Measurements from ENCODE around the gene MAPK10.
"Not testable (repeated sequence)": the region's sequence is repeated elsewhere in the genome, so short reads cannot be mapped to it uniquely, and the experiment has no call there.

The MAPK10 gene

DNA sequence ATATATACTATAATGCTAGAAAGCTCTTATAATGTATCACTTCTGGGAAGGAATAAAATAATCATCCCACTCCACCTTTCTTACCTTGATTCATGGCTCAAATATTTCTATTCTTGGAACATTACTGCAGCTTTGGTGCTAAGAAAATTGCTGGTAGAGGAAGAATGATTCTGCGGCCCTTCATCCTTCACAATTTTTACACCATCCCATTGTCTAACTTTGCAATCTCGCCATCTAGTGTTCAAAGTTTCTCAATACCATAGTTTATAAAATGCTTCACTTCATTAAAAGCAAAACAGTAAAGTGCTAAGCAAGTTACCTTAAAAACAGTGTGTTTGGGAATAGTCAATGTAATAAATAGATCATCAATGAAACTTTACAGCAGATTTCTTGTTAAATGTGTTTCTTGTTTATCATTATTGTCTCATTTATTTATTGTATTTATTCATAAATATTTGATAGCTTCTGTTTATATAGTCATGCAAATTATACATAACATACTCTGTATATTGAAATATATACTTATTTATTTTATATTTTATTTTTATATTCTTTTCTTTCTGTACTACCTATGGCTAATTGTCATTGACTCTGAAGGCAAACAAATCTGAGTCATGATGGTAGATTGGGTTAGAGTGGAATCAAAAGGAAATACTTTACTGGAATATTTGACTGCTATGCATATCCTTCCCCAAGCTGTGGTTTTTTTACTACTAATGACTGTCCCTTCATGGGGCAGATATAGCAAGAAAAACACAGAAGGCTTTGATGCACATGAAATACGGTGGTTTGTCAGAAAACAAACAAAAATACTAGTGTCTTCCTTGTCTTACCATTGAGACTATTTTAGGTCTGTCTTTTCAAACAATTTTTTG is 390.7 kb downstream of the MAPK10 start:
- ATAC-seq (no peak), DNase-seq (no peak)
- no peaks in the 10 kb centered on the region for H3K36me3 Mint-ChIP-seq (ENCODE audit: low read depth)
- no peaks in the 10 kb centered on the region for H3K27me3 Mint-ChIP-seq
- H3K27ac Mint-ChIP-seq, result no peak overlapping the region
- H3K4me1 Mint-ChIP-seq, result no peaks in the 10 kb centered on the region
- H3K4me3 Mint-ChIP-seq, result no peak overlapping the region
- H3K9me3 Mint-ChIP-seq, result peaks cover 2% of the 10 kb centered on the region

DNA sequence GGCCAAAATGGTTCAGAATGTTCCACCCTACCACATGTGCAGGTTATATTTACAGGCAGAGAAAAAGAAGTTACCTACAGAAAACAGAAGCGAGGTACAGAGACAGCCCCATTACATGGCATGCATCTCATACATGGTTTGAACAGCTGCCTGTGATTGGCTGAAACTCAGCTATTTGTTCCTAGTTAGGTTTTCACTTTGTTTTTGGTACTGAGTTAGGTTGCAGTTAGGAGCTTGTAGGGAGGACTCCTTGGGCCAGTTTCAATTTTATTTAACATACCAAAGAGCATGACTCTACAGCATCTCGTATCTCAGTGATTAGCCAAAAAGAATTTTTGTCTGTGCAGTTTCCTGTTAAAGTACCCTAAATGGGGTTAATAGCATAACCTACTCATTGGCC is 392.0 kb downstream of the MAPK10 start:
- Mint-ChIP-seq H3K4me1 (no peaks in the 10 kb centered on the region), H3K4me3 (no peak overlapping the region), H3K27me3 (no peaks in the 10 kb centered on the region), H3K27ac (no peak overlapping the region), H3K36me3 (ENCODE audit: low read depth) (no peaks in the 10 kb centered on the region), H3K9me3 (peaks cover 4% of the 10 kb centered on the region)
- no peak for DNase-seq
- ATAC-seq, result no peak

DNA sequence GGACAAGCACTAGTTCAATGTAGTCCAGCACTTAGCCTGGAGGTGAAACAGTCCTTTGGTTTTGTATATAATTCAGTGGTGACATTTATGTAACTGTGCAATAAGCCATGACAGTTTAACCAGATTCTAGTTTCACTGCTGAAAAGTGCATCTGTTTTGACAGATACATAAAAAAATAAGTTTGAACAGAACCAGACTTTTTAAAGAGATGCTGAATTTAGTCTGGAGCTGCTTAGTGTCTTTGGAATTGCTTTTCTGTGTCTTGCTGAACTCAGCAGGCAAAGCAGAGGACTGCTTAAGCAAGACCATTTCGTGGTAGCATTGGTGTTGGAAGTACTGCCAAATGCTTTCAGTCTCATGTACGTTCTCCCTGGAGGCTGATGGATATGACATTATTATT is 393.5 kb downstream of the MAPK10 start:
- Mint-ChIP-seq H3K4me3 (no peak overlapping the region), H3K4me1 (no peaks in the 10 kb centered on the region), H3K27ac (no peak overlapping the region), H3K36me3 (ENCODE audit: low read depth) (no peaks in the 10 kb centered on the region), H3K27me3 (no peaks in the 10 kb centered on the region), H3K9me3 (peaks cover 4% of the 10 kb centered on the region)
- no peak for DNase-seq
- ATAC-seq, result no peak

DNA sequence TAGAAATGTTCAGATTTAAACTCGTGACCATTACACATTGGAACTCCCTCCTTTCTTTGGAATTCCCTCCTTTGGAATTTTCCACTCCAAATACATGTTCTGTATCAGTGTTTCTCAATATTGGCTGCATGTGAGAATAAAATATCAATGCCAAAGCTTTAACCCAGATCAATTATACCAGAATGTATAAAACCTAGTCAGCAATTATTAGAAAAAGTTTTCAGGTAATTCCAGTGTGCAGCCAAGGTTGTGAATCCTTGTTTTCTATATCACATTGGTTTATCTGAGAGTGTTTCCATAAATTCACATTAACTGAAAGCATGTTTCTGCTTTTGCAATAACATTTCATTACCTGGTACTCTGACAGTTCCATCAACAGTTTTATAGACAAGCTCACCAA is 394.3 kb downstream of the MAPK10 start:
- Mint-ChIP-seq H3K9me3 (peaks cover 4% of the 10 kb centered on the region), H3K4me1 (no peaks in the 10 kb centered on the region), H3K36me3 (ENCODE audit: low read depth) (no peaks in the 10 kb centered on the region), H3K27me3 (no peaks in the 10 kb centered on the region), H3K27ac (no peak overlapping the region), H3K4me3 (no peak overlapping the region)
- ATAC-seq (no peak), DNase-seq (no peak)

DNA sequence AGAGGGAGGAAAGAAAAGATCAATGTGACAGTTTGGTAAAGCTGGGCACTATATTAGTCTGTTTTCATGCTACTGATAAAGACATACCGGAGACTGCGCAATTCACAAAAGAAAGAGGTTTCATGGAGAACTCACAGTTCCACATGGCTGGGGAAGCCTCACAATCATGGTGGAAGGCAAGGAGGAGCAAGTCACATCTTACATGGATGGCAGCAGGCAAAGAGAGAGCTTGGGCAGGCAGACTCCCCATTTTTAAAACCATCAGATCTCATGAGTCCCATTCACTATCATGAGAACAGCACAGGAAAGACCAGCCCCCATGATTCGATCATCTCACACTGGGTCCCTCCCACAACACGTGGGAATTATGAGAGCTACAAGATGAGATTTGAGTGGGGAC is 394.8 kb downstream of the MAPK10 start:
- H3K27ac Mint-ChIP-seq; DNase-seq; ATAC-seq; H3K4me1 Mint-ChIP-seq; H3K9me3 Mint-ChIP-seq; H3K36me3 Mint-ChIP-seq (ENCODE audit: low read depth); H3K27me3 Mint-ChIP-seq; H3K4me3 Mint-ChIP-seq: not testable (repeated sequence)

DNA sequence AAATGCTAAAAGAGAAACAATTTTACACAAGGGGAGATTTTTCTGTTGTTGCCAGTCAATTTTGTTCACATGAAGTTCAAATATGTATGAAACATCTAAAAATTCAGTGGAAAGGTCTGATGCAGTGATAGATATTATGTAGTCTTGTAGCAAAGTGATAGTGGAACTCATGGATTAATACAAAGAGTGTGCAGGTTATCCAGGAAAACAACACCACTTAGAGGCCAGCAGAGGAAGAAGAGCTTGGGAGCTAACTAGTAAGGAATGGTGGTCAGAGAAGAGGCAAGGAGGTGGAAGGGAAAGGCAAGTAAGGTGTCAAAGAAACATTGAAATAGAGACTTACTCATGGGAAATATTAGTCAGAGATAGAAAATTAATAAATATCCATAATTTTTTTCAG is 395.6 kb downstream of the MAPK10 start:
- H3K4me3 Mint-ChIP-seq, result no peak overlapping the region
- ATAC-seq, result no peak
- no peak for DNase-seq
- H3K36me3 Mint-ChIP-seq (ENCODE audit: low read depth), result no peaks in the 10 kb centered on the region
- H3K4me1 Mint-ChIP-seq, result no peaks in the 10 kb centered on the region
- peaks cover 4% of the 10 kb centered on the region for H3K9me3 Mint-ChIP-seq
- no peak overlapping the region for H3K27ac Mint-ChIP-seq
- no peaks in the 10 kb centered on the region for H3K27me3 Mint-ChIP-seq

DNA sequence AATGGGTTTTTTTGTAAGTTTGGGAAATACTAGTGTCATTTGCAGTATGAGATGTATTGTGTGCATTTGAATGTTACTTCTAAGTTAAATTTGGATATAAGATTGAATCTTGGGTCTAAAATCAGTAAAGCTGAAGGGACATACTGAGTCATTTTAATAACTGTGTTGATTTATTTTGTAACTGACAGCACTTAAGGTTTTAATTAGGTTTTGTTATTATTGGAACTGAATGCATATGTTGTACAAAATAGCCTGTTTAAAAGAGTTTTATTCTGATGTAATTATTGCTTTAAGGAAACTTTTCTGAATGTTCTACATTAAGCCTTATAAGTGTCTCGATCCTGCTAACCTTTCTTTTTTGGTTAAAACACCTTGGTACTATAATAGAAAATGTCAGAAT is 396.6 kb downstream of the MAPK10 start:
- H3K27ac Mint-ChIP-seq, result no peak overlapping the region
- ATAC-seq (no peak), DNase-seq (no peak)
- peaks cover 4% of the 10 kb centered on the region for H3K9me3 Mint-ChIP-seq
- no peaks in the 10 kb centered on the region for H3K27me3 Mint-ChIP-seq
- H3K4me1 Mint-ChIP-seq, result no peaks in the 10 kb centered on the region
- H3K36me3 Mint-ChIP-seq (ENCODE audit: low read depth), result no peaks in the 10 kb centered on the region
- no peak overlapping the region for H3K4me3 Mint-ChIP-seq

DNA sequence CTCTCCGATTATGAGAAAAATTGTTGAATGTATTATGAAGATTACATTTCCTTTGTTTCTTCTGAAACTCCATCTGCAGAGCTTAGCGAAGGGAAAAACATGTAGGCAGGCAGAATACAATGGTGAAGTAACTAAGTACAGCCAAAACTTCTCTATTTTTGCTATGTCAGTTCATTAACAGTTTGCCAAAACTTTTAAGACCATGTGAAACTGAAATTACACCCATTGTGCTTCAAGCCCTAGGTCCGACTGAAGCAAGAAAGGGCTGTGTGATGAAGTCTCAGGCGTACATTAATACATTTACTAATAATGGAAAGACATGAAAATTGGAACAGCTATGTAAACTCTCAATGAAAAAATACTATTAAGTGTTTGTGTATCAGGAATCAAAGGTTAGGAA is 398.0 kb downstream of the MAPK10 start:
- no peak for ATAC-seq
- Mint-ChIP-seq H3K36me3 (ENCODE audit: low read depth) (no peaks in the 10 kb centered on the region), H3K9me3 (peaks cover 4% of the 10 kb centered on the region)

DNA sequence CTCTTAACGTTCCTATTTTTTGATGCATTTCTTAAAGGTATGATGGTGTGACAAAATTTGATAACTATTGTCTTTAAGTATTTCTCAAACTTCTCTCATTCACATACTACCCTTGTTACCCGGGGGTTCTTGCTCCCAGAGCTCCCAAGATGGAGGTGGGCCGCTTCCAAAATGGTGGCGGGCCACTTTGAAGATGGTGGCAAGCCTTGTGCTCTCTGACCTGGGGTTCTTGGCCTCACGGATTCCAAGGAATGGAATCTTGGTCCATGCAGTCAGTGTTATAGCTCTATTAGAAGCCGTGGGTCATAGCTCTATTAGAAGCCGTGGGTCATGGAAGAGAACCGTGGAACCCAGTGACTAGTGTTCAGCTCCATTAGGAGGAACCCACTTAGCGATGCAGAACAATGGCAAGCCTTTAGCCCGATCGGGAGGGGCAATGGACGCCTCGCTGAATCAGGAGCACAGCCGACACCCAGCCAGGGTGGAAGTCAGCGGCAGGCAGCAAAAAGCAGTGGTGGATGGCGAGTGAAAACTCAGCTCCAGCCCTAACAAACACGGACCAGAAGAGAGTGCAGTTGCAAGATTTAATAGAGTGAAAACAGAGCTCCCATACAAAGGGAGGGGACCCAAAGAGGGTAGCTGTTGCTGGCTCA is 403.4 kb downstream of the MAPK10 start:
- no peaks in the 10 kb centered on the region for H3K36me3 Mint-ChIP-seq (ENCODE audit: low read depth)
- H3K4me3 Mint-ChIP-seq, result no peak overlapping the region
- H3K9me3 Mint-ChIP-seq, result no peaks in the 10 kb centered on the region
- no peak overlapping the region for H3K27ac Mint-ChIP-seq
- ATAC-seq, result no peak
- DNase-seq, result no peak
- H3K27me3 Mint-ChIP-seq, result no peaks in the 10 kb centered on the region
- H3K4me1 Mint-ChIP-seq, result no peaks in the 10 kb centered on the region

More for the DNA sequence above, 398.0 kb downstream of the MAPK10 start:
- Mint-ChIP-seq H3K27me3 (no peaks in the 10 kb centered on the region), H3K4me3 (no peak overlapping the region), H3K4me1 (no peaks in the 10 kb centered on the region), H3K27ac (no peak overlapping the region)
- DNase-seq, result no peak

DNA sequence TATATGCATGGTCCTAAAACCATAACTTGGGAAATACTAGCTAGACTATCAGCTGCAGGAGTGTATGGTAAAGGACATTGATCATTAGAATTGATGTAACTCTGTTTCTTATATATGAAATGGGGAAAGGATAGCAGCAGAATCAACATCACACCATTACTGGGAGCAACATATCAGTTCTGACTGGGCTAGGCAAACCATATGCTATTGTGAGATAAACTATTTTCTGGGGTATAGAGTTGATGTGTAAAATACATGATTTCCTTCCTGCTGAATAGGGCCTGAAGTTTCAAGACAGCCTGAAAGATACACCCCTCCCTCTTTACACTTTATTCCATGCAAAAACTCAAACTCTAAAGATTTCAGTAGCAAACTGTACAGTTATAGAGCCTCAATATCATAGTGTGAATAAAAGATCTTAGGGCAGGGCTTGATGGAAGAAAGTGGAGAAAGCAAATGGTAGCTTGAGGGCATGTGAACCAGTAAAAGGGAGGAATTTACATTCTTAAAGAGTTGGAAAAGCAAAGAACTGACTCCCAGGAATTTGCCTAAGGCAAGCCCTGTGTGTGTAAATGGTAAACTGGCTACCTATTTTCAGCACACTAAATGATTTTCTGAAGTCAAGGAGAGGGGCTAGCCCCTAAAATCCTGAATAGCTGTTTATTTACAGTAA is 404.1 kb downstream of the MAPK10 start:
- Mint-ChIP-seq H3K4me1 (no peaks in the 10 kb centered on the region), H3K27me3 (no peaks in the 10 kb centered on the region), H3K9me3 (no peaks in the 10 kb centered on the region), H3K36me3 (ENCODE audit: low read depth) (no peaks in the 10 kb centered on the region), H3K27ac (no peak overlapping the region), H3K4me3 (no peak overlapping the region)
- ATAC-seq (no peak), DNase-seq (no peak)

DNA sequence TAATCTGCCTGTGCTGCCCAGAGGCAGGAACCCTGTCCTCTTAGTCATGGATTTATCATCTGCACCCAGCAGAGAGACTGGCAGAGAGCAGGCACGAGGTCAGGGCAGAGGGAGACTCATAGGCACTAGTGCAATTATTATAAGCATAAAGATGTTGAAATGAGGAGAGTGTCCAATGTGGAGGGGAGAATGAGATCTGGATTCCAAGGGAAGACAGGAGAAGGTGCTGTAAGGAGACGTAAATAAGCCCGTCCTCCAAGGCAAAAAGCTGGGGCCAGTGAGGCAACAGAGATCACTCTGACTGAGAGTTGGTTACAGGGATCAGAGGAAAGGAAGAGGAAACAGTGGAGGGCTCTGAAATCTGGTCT is 406.2 kb downstream of the MAPK10 start:
- DNase-seq, result no peak
- Mint-ChIP-seq H3K4me3 (no peak overlapping the region), H3K9me3 (no peaks in the 10 kb centered on the region), H3K27ac (no peak overlapping the region), H3K27me3 (no peaks in the 10 kb centered on the region), H3K36me3 (ENCODE audit: low read depth) (no peaks in the 10 kb centered on the region), H3K4me1 (no peaks in the 10 kb centered on the region)
- no peak for ATAC-seq

DNA sequence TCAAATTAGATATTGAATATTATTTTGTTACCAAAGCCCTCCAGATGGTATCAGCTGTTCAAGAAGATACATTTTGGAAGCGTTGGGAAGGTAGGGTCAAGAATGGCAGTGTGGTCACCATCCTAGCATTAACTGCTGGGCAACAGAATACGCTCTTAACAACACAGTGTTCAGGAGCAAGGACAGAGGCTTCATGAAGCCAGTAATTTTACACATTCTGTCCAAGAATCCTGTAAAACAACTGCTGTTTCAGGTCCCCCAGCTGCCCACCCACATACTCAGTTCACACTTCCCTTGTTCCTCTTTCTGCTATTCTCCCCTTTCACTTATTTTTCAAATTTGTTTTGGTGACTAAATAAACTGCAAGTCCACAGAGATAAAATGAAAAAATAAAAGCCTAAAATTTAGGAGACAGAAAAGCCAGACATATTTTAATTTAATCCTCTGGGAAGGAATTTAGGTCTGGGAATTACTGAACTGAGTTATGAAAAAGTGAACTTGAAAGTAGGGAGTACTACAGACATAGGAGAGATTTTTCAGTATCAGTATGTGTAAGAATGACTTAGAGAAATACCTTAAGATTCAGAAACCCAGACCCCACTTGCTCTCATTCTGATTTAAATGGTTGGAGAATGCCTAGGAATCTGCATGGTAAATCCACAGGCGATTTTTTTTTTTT is 406.7 kb downstream of the MAPK10 start:
- no peak for DNase-seq
- no peak for ATAC-seq
- no peaks in the 10 kb centered on the region for H3K9me3 Mint-ChIP-seq

DNA sequence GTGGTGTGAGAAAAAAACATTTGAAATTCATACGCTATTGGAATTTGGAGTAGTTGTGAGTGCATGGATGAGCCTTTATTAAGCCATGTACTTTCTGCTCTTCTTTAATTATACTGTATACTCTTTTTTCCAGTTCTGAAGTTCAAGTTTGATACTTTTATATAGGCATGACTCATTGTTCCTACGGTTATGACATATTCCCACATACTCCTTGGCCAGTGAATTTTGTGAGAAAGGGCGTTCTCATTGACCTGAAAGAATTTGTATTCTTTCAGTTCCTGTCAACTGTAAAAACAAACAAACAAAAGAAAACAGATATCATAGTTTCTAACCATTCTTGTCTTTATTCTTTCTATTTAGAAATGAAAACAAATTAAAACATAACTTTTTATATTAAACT is 407.3 kb downstream of the MAPK10 start:
- DNase-seq (no peak), ATAC-seq (no peak)
- Mint-ChIP-seq H3K4me1 (no peaks in the 10 kb centered on the region), H3K27me3 (no peaks in the 10 kb centered on the region), H3K4me3 (no peak overlapping the region), H3K9me3 (no peaks in the 10 kb centered on the region), H3K36me3 (ENCODE audit: low read depth) (no peaks in the 10 kb centered on the region), H3K27ac (no peak overlapping the region)

More for the DNA sequence above, 406.7 kb downstream of the MAPK10 start:
- no peaks in the 10 kb centered on the region for H3K4me1 Mint-ChIP-seq
- H3K36me3 Mint-ChIP-seq (ENCODE audit: low read depth), result no peaks in the 10 kb centered on the region
- H3K4me3 Mint-ChIP-seq, result no peak overlapping the region
- H3K27me3 Mint-ChIP-seq, result no peaks in the 10 kb centered on the region
- H3K27ac Mint-ChIP-seq, result no peak overlapping the region

DNA sequence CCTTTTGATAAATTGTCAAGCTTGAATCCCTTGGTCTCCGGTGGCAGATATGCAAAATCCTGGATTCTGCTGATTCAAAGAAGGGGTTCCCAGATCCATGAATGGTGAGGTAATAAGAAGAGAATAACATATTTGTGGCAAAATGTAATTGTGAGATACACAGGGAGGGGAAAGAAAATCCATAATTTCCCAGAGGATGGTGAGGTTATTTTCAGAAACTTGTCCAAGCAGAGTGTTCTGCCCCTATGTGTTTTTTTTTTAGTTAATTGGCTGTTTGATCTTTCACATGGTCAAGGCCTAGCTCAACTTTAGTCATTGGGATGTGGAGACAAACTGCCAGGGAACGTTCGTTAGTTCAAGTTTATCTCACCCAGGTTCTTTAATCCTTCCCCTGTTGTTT is 408.8 kb downstream of the MAPK10 start:
- Mint-ChIP-seq H3K9me3 (no peaks in the 10 kb centered on the region), H3K27ac (no peak overlapping the region), H3K4me1 (no peaks in the 10 kb centered on the region), H3K36me3 (ENCODE audit: low read depth) (no peaks in the 10 kb centered on the region), H3K27me3 (no peaks in the 10 kb centered on the region), H3K4me3 (no peak overlapping the region)
- ATAC-seq, result no peak
- DNase-seq, result no peak

DNA sequence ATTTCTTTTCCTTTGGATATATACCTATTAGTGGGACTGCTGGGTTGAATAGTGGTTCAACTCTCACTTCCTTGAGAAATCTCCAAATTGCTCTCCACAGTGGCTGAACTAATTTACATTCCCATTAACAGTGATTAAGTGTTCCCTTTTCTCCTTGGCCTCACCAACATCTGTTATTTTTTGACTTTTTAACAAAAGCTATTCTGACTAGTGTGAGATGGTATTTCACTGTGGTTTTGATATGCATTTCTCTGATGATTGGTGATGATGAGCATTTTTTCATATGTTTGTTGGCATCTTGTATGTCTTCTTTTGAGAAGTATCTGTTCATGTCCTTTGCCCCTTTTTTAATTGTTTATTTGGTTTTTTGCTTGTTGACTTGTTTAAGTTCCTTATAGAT is 413.0 kb downstream of the MAPK10 start:
- Mint-ChIP-seq H3K4me1 (no peaks in the 10 kb centered on the region), H3K27me3 (no peaks in the 10 kb centered on the region), H3K27ac (no peak overlapping the region), H3K4me3 (no peak overlapping the region), H3K9me3 (no peaks in the 10 kb centered on the region), H3K36me3 (ENCODE audit: low read depth) (no peaks in the 10 kb centered on the region)
- ATAC-seq (no peak), DNase-seq (no peak)
